CD4-positive, alpha-beta memory T cell (primary cell): ENCODE results near the gene CALCR. TPM values are rescaled to one million over a fixed set of nuclear protein-coding genes. Genes with fewer than 3 reads are reported as not detected.

ENCODE experiments used
- CTCF ChIA-PET: fragments of 350-600 bp; sonication (Branson Sonifier 250); formaldehyde crosslinking; loops from one replicate; lab custom pipeline; 2021; ENCODE audit warnings: inconsistent platforms; ENCODE audit not compliant: partially characterized antibody; lab: Charles Lee
- POLR2A ChIA-PET: fragments of 350-600 bp; sonication (Branson Sonifier 250); formaldehyde crosslinking; loops from one replicate; lab custom pipeline; 2021; ENCODE audit not compliant: partially characterized antibody; lab: Charles Lee
- DNase-seq, 5 donors: peaks; one replicate each; pipeline versions ENCODE4 v3.0.0 to v3.0.0-alpha.2; 2020 to 2022; ENCODE audit warnings: mixed read lengths in 1 of 5
- H3K27ac ChIP-seq: one replicate; pipeline ENCODE4 v1.7.0; 2013; ENCODE audit warnings: low read depth, low read length
- H3K27me3 ChIP-seq: 2 replicates; pipeline ENCODE4 v1.7.0; 2013; ENCODE audit warnings: mild to moderate bottlenecking, low read length, moderate library complexity; ENCODE audit not compliant: insufficient read depth
- H3K36me3 ChIP-seq: 2 replicates; pipeline ENCODE4 v1.7.0; 2013; ENCODE audit warnings: mild to moderate bottlenecking, low read length, moderate library complexity; ENCODE audit not compliant: insufficient read depth
- H3K4me1 ChIP-seq: 2 replicates; pipeline ENCODE4 v1.7.0; 2013; ENCODE audit warnings: mild to moderate bottlenecking, low read length, moderate library complexity; ENCODE audit not compliant: insufficient read depth
- H3K4me3 ChIP-seq, 2 donors: one replicate each; pipeline ENCODE4 v1.7.0; 2013; ENCODE audit warnings: low read length in 2 of 2, mild to moderate bottlenecking in 1 of 2
- H3K9me3 ChIP-seq, 2 donors: one replicate each; pipeline ENCODE4 v1.7.0; 2013; ENCODE audit warnings: low read length in 2 of 2, control low read depth in 1 of 2; ENCODE audit not compliant: control insufficient read depth in 1 of 2
- H3K27ac Mint-ChIP-seq, 7 donors: one replicate each; pipeline ENCODE4 v1.8.0; 2020 to 2021; ENCODE audit warnings: mixed read lengths in 7 of 7, mild to moderate bottlenecking in 6 of 7, inconsistent platforms in 3 of 7, moderate library complexity in 3 of 7
- H3K27me3 Mint-ChIP-seq, 2 donors: one replicate each; pipeline ENCODE4 v1.8.0; 2020 to 2021; ENCODE audit warnings: mixed read lengths in 2 of 2
- H3K36me3 Mint-ChIP-seq, 2 donors: one replicate each; pipeline ENCODE4 v1.8.0; 2020 to 2021; ENCODE audit warnings: mixed read lengths in 2 of 2, inconsistent platforms in 1 of 2, mild to moderate bottlenecking in 1 of 2
- H3K4me1 Mint-ChIP-seq, 4 donors: one replicate each; pipeline ENCODE4 v1.8.0; 2020 to 2021; ENCODE audit warnings: mixed read lengths in 4 of 4, mild to moderate bottlenecking in 1 of 4
- H3K4me3 Mint-ChIP-seq, 8 donors: one replicate each; pipeline ENCODE4 v1.8.0; 2020 to 2021; ENCODE audit warnings: mixed read lengths in 8 of 8, mild to moderate bottlenecking in 7 of 8, moderate library complexity in 6 of 8, inconsistent platforms in 3 of 8
- H3K9me3 Mint-ChIP-seq, 8 donors: one replicate each; pipeline ENCODE4 v1.8.0; 2020 to 2021; ENCODE audit warnings: mixed read lengths in 8 of 8, mild to moderate bottlenecking in 5 of 8, inconsistent platforms in 3 of 8, moderate library complexity in 1 of 8
- intact Hi-C: fragments of 100-400 bp; cut with micrococcal nuclease; formaldehyde crosslinking; loops from one replicate; pipeline ENCODE4 v1.15.1; 2023
- polyA plus RNA-seq, 2 donors: library from polyadenylated mRNA; unstranded; fragments of 300-500 nt; fragmentation: Illumina TruSeq; gene quantifications; one replicate each; pipeline ENCODE4 v1.2.3, GENCODE V29; 2021
- total RNA-seq, 2 experiments: library from RNA; stranded (reverse); gene quantifications; one replicate each; pipeline ENCODE4 v1.2.3, GENCODE V29; 2021

Gene CALCR
- total and polyA plus RNA-seq, 4 experiments from 2014 or later: not detected

- ChIA-PET POLR2A (no interaction called here), CTCF (no interaction called here)
- H3K27me3 Mint-ChIP-seq: peaks cover 17 to 21% of the 10 kb centered on the region in 2 donors
- H3K27ac Mint-ChIP-seq: no peak overlapping the region
- Histone ChIP-seq H3K36me3 (no peaks in the 10 kb centered on the region), H3K27ac (no peak overlapping the region), H3K4me3 (no peak overlapping the region), H3K27me3 (no peaks in the 10 kb centered on the region), H3K9me3 (no peaks in the 10 kb centered on the region), H3K4me1 (no peaks in the 10 kb centered on the region)
- DNase-seq: no peak
- H3K36me3 Mint-ChIP-seq: no peaks in the 10 kb centered on the region
- H3K9me3 Mint-ChIP-seq: no peaks in the 10 kb centered on the region
- no peak overlapping the region for H3K4me3 Mint-ChIP-seq
- H3K4me1 Mint-ChIP-seq: no peaks in the 10 kb centered on the region
- intact Hi-C loops: no loop called here
Measured at GRCh38 chr7:93575555-93576399, 1.3 kb upstream of the CALCR start.

GRCh38 chr7:93574269-93574645 is 267 bp downstream of the CALCR start:
- no peaks in the 10 kb centered on the region for H3K9me3 ChIP-seq
- H3K27ac ChIP-seq: no peak overlapping the region
- H3K4me1 ChIP-seq: no peaks in the 10 kb centered on the region
- no peaks in the 10 kb centered on the region for H3K36me3 ChIP-seq
- CTCF ChIA-PET: no interaction called here
- Mint-ChIP-seq H3K36me3 (no peaks in the 10 kb centered on the region), H3K27me3 (peaks cover 13 to 21% of the 10 kb centered on the region in 2 donors), H3K27ac (no peak overlapping the region), H3K9me3 (no peaks in the 10 kb centered on the region), H3K4me3 (no peak overlapping the region), H3K4me1 (no peaks in the 10 kb centered on the region)
- H3K4me3 ChIP-seq: no peak overlapping the region
- DNase-seq: no peak
- intact Hi-C loops: no loop called here
- POLR2A ChIA-PET: no interaction called here
- H3K27me3 ChIP-seq: no peaks in the 10 kb centered on the region

- Mint-ChIP-seq H3K27ac (no peak overlapping the region), H3K27me3 (peaks cover 2 to 6% of the 10 kb centered on the region in 2 donors), H3K4me1 (no peaks in the 10 kb centered on the region), H3K36me3 (no peaks in the 10 kb centered on the region), H3K4me3 (no peak overlapping the region), H3K9me3 (no peaks in the 10 kb centered on the region)
- no peaks in the 10 kb centered on the region for H3K9me3 ChIP-seq
- H3K4me1 ChIP-seq: no peaks in the 10 kb centered on the region
- H3K27me3 ChIP-seq: no peaks in the 10 kb centered on the region
- intact Hi-C loops: no loop called here
- DNase-seq: no peak
- H3K4me3 ChIP-seq: no peak overlapping the region
- ChIA-PET POLR2A (no interaction called here), CTCF (no interaction called here)
- H3K27ac ChIP-seq: no peak overlapping the region
- H3K36me3 ChIP-seq: no peaks in the 10 kb centered on the region
Measured at GRCh38 chr7:93569189-93569588, 5.3 kb downstream of the CALCR start.

GRCh38 chr7:93566876-93567275 is 7.6 kb downstream of the CALCR start:
- no peaks in the 10 kb centered on the region for H3K4me1 Mint-ChIP-seq
- Histone ChIP-seq H3K27ac (no peak overlapping the region), H3K36me3 (no peaks in the 10 kb centered on the region), H3K4me3 (no peak overlapping the region), H3K9me3 (no peaks in the 10 kb centered on the region), H3K27me3 (no peaks in the 10 kb centered on the region), H3K4me1 (no peaks in the 10 kb centered on the region)
- H3K27ac Mint-ChIP-seq: no peak overlapping the region
- ChIA-PET POLR2A (no interaction called here), CTCF (no interaction called here)
- intact Hi-C loops: no loop called here
- no peak for DNase-seq
- H3K9me3 Mint-ChIP-seq: no peaks in the 10 kb centered on the region
- peaks cover 0 to 3% of the 10 kb centered on the region in 2 donors for H3K27me3 Mint-ChIP-seq
- H3K4me3 Mint-ChIP-seq: no peak overlapping the region
- no peaks in the 10 kb centered on the region for H3K36me3 Mint-ChIP-seq

- Mint-ChIP-seq H3K4me1 (no peaks in the 10 kb centered on the region), H3K27ac (no peak overlapping the region), H3K27me3 (peaks cover 0 to 6% of the 10 kb centered on the region in 2 donors), H3K4me3 (no peak overlapping the region), H3K36me3 (no peaks in the 10 kb centered on the region), H3K9me3 (no peaks in the 10 kb centered on the region)
- no peak overlapping the region for H3K27ac ChIP-seq
- no peaks in the 10 kb centered on the region for H3K36me3 ChIP-seq
- no peak for DNase-seq
- POLR2A ChIA-PET: no interaction called here
- H3K27me3 ChIP-seq: no peaks in the 10 kb centered on the region
- no peaks in the 10 kb centered on the region for H3K4me1 ChIP-seq
- CTCF ChIA-PET: no interaction called here
- intact Hi-C loops: no loop called here
- no peaks in the 10 kb centered on the region for H3K9me3 ChIP-seq
- no peak overlapping the region for H3K4me3 ChIP-seq
Measured at GRCh38 chr7:93563584-93563983, 10.9 kb downstream of the CALCR start.

- Mint-ChIP-seq H3K27me3 (peaks cover 0 to 6% of the 10 kb centered on the region in 2 donors), H3K36me3 (no peaks in the 10 kb centered on the region), H3K4me3 (no peak overlapping the region), H3K27ac (no peak overlapping the region), H3K9me3 (no peaks in the 10 kb centered on the region), H3K4me1 (no peaks in the 10 kb centered on the region)
- intact Hi-C loops: no loop called here
- Histone ChIP-seq H3K4me3 (no peak overlapping the region), H3K27ac (no peak overlapping the region), H3K27me3 (no peaks in the 10 kb centered on the region), H3K4me1 (no peaks in the 10 kb centered on the region), H3K9me3 (no peaks in the 10 kb centered on the region), H3K36me3 (no peaks in the 10 kb centered on the region)
- ChIA-PET CTCF (no interaction called here), POLR2A (no interaction called here)
- no peak for DNase-seq
Measured at GRCh38 chr7:93562936-93563335, 11.6 kb downstream of the CALCR start.

GRCh38 chr7:93562106-93562505 is 12.4 kb downstream of the CALCR start:
- Mint-ChIP-seq H3K4me1 (no peaks in the 10 kb centered on the region), H3K4me3 (no peak overlapping the region), H3K36me3 (no peaks in the 10 kb centered on the region), H3K9me3 (no peaks in the 10 kb centered on the region), H3K27me3 (peaks cover 0 to 6% of the 10 kb centered on the region in 2 donors), H3K27ac (no peak overlapping the region)
- POLR2A ChIA-PET: no interaction called here
- CTCF ChIA-PET: no interaction called here
- no peaks in the 10 kb centered on the region for H3K4me1 ChIP-seq
- DNase-seq: no peak
- no peak overlapping the region for H3K4me3 ChIP-seq
- no peaks in the 10 kb centered on the region for H3K9me3 ChIP-seq
- no peaks in the 10 kb centered on the region for H3K36me3 ChIP-seq
- no peaks in the 10 kb centered on the region for H3K27me3 ChIP-seq
- H3K27ac ChIP-seq: no peak overlapping the region
- intact Hi-C loops: no loop called here
